Type B pancreatic cell (in vitro differentiated cells): ENCODE results near the gene MMEL1. TPM values are rescaled to one million over a fixed set of nuclear protein-coding genes. Genes with fewer than 3 reads are reported as not detected.
A peak's percentile ranks its signal among the peaks of the same experiment; 100 is the strongest.
"Not testable (repeated sequence)": the region's sequence is repeated elsewhere in the genome, so short reads cannot be mapped to it uniquely, and the experiment has no call there.

ENCODE experiments used
- DNase-seq: peaks from one replicate; pipeline ENCODE4 v3.0.0; 2021; ENCODE audit warnings: mixed read lengths; ENCODE audit not compliant: unreplicated experiment; ENCODE audit errors: extremely low spot score
- H3K27ac Mint-ChIP-seq: 2 replicates; pipeline ENCODE4 v1.8.0; 2021; ENCODE audit warnings: mild to moderate bottlenecking, mixed read lengths
- H3K27me3 Mint-ChIP-seq: 2 replicates; pipeline ENCODE4 v1.8.0; 2021; ENCODE audit warnings: mixed read lengths
- H3K36me3 Mint-ChIP-seq: 2 replicates; pipeline ENCODE4 v1.8.0; 2021; ENCODE audit warnings: mixed read lengths
- H3K4me1 Mint-ChIP-seq: one replicate; pipeline ENCODE4 v1.8.0; 2021; ENCODE audit warnings: mixed read lengths; ENCODE audit not compliant: unreplicated experiment
- H3K4me3 Mint-ChIP-seq: 2 replicates; pipeline ENCODE4 v1.8.0; 2021; ENCODE audit warnings: mild to moderate bottlenecking, mixed read lengths
- H3K9me3 Mint-ChIP-seq: 2 replicates; pipeline ENCODE4 v1.8.0; 2021; ENCODE audit warnings: mixed read lengths
- CTCF ChIP-seq: fragments of 200-600 bp; sonication (generic); conservative IDR thresholded peaks from 2 replicates; pipeline ENCODE4 v1.5.0; 2021; ENCODE audit warnings: antibody characterized with exemption, mild to moderate bottlenecking
- long read RNA-seq: library from polyadenylated mRNA; unstranded; transcript quantifications from one replicate; pipeline ENCODE4 v2.0.0, GENCODE V29; 2020
- total RNA-seq: library from RNA; stranded (reverse); gene quantifications from 2 replicates; pipeline ENCODE4 v1.2.1, GENCODE V29; 2021; ENCODE audit warnings: low replicate concordance

The MMEL1 gene, protein sequence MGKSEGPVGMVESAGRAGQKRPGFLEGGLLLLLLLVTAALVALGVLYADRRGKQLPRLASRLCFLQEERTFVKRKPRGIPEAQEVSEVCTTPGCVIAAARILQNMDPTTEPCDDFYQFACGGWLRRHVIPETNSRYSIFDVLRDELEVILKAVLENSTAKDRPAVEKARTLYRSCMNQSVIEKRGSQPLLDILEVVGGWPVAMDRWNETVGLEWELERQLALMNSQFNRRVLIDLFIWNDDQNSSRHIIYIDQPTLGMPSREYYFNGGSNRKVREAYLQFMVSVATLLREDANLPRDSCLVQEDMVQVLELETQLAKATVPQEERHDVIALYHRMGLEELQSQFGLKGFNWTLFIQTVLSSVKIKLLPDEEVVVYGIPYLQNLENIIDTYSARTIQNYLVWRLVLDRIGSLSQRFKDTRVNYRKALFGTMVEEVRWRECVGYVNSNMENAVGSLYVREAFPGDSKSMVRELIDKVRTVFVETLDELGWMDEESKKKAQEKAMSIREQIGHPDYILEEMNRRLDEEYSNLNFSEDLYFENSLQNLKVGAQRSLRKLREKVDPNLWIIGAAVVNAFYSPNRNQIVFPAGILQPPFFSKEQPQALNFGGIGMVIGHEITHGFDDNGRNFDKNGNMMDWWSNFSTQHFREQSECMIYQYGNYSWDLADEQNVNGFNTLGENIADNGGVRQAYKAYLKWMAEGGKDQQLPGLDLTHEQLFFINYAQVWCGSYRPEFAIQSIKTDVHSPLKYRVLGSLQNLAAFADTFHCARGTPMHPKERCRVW
- 1.1 TPM in 1 of 2 replicates, not detected in the other for total RNA-seq
- long read RNA-seq = 0 reads

GRCh38 chr1:2632561-2633361 is at the start of gene MMEL1:
TSS of gene MMEL1 (minus strand) at chr1:2633016. CDS start at chr1:2629484, 3,532 bp downstream.
- Mint-ChIP-seq H3K4me3 (no peak within 1 kb of the TSS), H3K27ac (no peak within 1 kb of the TSS)
- TF ChIP-seq CTCF = no peak

DNA sequence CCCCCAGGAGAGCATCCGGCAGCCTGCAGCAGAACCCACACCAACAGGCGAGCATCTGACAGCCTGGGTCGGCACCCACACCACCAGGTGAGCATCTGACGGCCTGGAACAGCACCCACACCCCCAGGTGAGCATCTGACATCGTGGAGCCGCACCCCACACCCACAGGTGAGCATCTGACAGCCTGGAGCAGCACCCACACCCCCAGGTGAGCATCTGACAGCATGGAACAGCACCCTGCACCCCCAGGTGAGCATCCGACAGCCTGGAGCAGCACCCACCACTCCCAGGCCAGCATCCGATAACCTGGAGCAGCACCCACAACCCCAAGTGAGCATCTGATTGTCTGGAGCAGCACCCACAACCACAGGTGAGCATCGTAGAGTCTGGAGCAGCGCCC is 43.9 kb upstream of the MMEL1 start:
- not testable (repeated sequence) for H3K27me3 Mint-ChIP-seq, DNase-seq, H3K27ac Mint-ChIP-seq, H3K9me3 Mint-ChIP-seq, H3K4me3 Mint-ChIP-seq, H3K36me3 Mint-ChIP-seq, H3K4me1 Mint-ChIP-seq

More at GRCh38 chr1:2632561-2633361, at the start of gene MMEL1:
- Mint-ChIP-seq H3K4me1 (peaks cover 6% of the 10 kb centered on the region), H3K27me3 (peaks cover 43% of the 10 kb centered on the region), H3K9me3 (no peaks in the 10 kb centered on the region), H3K36me3 (no peaks in the 10 kb centered on the region)
- DNase-seq = peak; percentile 66

GRCh38 chr1:2671656-2672055 is 38.8 kb upstream of the MMEL1 start:
- DNase-seq = peak; percentile 88
- H3K9me3 Mint-ChIP-seq, H3K4me3 Mint-ChIP-seq, H3K27me3 Mint-ChIP-seq, H3K27ac Mint-ChIP-seq, H3K36me3 Mint-ChIP-seq, H3K4me1 Mint-ChIP-seq: not testable (repeated sequence)

- H3K27me3 Mint-ChIP-seq, H3K9me3 Mint-ChIP-seq, H3K36me3 Mint-ChIP-seq, H3K4me1 Mint-ChIP-seq, H3K4me3 Mint-ChIP-seq, H3K27ac Mint-ChIP-seq: not testable (repeated sequence)
- peak; percentile 98 for DNase-seq
These were observed 27.0 kb upstream of the MMEL1 start for GRCh38 chr1:2659806-2660205.

DNA sequence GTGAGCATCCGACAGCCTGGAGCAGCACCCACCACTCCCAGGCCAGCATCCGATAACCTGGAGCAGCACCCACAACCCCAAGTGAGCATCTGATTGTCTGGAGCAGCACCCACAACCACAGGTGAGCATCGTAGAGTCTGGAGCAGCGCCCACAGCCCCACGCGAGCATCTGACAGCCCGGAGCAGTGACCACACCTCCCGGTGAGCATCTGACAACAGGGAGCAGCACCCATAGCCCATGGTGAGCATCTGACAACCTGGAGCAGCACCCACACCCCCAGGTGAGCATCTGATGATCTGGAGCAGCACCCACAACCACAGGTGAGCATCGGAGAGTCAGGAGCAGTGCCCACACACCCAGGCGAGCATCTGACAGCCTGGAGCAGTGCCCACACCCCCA is 25.1 kb upstream of the MMEL1 start:
- H3K4me1 Mint-ChIP-seq, H3K27me3 Mint-ChIP-seq, H3K9me3 Mint-ChIP-seq, H3K36me3 Mint-ChIP-seq, H3K27ac Mint-ChIP-seq, H3K4me3 Mint-ChIP-seq: not testable (repeated sequence)
- DNase-seq = peak; percentile 92

- DNase-seq = peak; percentile 94
- H3K9me3 Mint-ChIP-seq, H3K4me3 Mint-ChIP-seq, H3K27ac Mint-ChIP-seq, H3K27me3 Mint-ChIP-seq, H3K36me3 Mint-ChIP-seq, H3K4me1 Mint-ChIP-seq: not testable (repeated sequence)
These were observed 24.3 kb upstream of the MMEL1 start for GRCh38 chr1:2657124-2657523.

DNA sequence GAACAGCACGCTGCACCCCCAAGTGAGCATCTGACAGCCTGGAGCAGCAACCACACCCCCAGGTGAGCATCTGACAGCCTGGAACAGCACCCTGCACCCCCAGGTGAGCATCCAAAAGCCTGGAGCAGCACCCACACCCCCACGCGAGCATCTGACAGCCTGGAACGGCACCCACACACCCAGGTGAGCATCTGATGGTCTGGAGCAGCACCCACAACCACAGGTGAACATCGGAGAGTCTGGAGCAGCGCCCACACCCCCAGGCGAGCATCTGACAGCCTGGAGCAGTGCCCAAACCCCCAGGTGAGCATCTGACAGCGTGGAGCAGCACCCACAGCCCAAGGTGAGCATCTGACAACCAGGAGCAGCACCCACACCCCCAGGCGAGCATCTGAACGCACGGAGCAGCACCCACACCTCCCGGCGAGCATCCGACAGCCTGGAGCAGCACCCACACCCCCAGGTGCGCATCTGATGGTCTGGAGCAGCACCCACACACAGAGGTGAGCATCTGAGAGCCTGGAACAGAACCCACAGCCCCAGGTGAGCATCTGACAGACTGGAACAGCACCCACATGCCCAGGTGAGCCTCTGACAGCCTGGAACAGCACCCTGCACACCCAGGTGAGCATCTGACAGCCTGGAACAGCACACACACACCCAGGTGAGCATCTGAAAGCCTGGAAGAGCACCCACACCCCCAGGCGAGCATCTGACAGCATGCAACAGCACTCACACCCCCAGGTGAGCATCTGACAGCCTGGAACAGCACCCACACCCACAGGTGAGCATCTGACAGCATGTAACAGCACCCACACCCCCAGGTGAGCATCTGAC is 23.0 kb upstream of the MMEL1 start:
- H3K4me3 Mint-ChIP-seq, H3K27me3 Mint-ChIP-seq, DNase-seq, H3K9me3 Mint-ChIP-seq, H3K4me1 Mint-ChIP-seq, H3K36me3 Mint-ChIP-seq, H3K27ac Mint-ChIP-seq: not testable (repeated sequence)

GRCh38 chr1:2654443-2654948 is 21.7 kb upstream of the MMEL1 start:
- DNase-seq, H3K9me3 Mint-ChIP-seq, H3K27me3 Mint-ChIP-seq, H3K36me3 Mint-ChIP-seq, H3K4me1 Mint-ChIP-seq, H3K4me3 Mint-ChIP-seq, H3K27ac Mint-ChIP-seq: not testable (repeated sequence)

GRCh38 chr1:2653741-2654442 is 21.1 kb upstream of the MMEL1 start:
- not testable (repeated sequence) for H3K4me1 Mint-ChIP-seq, H3K27ac Mint-ChIP-seq, H3K9me3 Mint-ChIP-seq, H3K4me3 Mint-ChIP-seq, H3K27me3 Mint-ChIP-seq, H3K36me3 Mint-ChIP-seq
- DNase-seq = peak; percentile 88

DNA sequence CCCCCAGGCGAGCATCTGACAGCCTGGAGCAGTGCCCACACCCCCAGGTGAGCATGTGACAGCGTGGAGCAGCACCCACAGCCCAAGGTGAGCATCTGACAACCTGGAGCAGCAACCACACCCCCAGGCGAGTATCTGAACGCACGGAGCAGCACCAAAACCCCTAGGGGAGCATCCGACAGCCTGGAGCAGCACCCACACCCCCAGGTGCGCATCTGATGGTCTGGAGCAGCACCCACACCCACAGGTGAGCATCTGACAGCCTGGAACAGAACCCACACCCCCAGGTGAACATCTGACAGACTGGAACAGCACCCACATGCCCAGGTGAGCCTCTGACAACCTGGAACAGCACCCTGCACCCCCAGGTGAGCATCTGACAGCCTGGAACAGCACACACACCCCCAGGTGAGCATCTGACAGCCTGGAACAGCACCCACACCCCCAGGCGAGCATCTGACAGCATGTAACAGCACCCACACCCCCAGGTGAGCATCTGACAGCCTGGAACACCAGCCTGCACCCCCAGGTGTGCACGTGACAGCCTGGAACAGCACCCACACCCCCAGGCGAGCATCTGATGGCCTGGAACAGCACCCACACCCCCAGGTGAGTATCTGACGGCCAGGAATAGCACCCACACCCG is 20.2 kb upstream of the MMEL1 start:
- H3K36me3 Mint-ChIP-seq, H3K4me3 Mint-ChIP-seq, H3K9me3 Mint-ChIP-seq, DNase-seq, H3K4me1 Mint-ChIP-seq, H3K27me3 Mint-ChIP-seq, H3K27ac Mint-ChIP-seq: not testable (repeated sequence)
